Umbilical cord (tissue), 2 donors: ENCODE results near the gene UTS2R. TPM values are rescaled to one million over a fixed set of nuclear protein-coding genes. Genes with fewer than 3 reads are reported as not detected.
"Not testable (repeated sequence)": the region's sequence is repeated elsewhere in the genome, so short reads cannot be mapped to it uniquely, and the experiment has no call there.

Experiments
- DNase-seq: peaks from one replicate; pipeline ENCODE4 v3.0.0-alpha.2; 2015; ENCODE audit warnings: low spot score
- total RNA-seq: library from RNA; depleted of rRNA; stranded (reverse); fragments of >200 nt; gene quantifications from one replicate; pipeline ENCODE4 v1.2.3, GENCODE V29; 2014; ENCODE audit warnings: low replicate concordance; ENCODE audit not compliant: insufficient read depth

Gene UTS2R
- total RNA-seq, 1 donor from 2014 or later, result 0.48 TPM

DNA sequence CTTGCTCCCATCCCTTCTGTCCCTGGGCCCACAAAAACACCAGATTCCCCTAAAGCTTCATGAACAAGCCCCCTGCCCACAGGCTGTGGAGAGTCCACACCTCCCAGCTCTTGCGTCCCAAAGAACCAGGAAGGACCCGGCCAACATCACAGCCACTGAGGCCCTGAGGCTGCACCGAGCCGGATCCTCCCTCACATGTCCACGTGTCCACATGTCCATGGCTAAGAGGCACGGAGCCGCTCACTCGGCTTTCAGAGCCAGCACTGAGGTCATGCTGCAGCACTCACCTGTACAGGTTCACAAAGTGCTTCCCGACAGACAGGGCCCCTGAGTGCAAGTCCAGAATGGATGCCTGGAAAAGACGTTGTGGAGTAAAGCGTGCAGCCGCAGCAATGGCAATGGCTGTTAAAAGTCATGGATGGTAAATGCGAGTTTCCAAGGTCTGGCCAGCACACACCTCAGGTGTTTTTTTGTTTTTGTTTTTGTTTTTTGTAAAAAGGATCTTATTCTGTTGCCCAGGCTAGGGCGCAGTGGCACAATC, 34.6 kb downstream of the UTS2R start:
- no peak for DNase-seq

DNA sequence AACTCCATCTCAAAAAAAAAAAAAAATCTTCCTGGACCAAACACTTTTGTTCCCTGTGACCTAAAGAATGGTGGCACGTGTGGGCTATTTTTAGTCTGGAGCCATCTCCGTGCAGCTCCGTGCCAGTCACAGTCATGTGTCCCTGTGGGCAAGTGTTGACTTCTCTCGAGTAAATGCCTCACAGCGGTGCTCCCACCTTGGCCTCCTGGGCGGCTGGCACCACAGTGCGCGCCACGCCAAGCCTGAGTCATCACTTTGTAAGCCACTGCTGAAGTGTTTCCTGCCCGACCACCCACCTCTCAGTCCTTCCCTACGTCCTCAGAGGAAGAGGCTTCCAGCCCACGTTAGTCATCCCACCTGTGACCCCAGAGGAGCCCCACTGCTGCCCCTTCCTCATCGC, 35.7 kb downstream of the UTS2R start:
- DNase-seq, result no peak

DNA sequence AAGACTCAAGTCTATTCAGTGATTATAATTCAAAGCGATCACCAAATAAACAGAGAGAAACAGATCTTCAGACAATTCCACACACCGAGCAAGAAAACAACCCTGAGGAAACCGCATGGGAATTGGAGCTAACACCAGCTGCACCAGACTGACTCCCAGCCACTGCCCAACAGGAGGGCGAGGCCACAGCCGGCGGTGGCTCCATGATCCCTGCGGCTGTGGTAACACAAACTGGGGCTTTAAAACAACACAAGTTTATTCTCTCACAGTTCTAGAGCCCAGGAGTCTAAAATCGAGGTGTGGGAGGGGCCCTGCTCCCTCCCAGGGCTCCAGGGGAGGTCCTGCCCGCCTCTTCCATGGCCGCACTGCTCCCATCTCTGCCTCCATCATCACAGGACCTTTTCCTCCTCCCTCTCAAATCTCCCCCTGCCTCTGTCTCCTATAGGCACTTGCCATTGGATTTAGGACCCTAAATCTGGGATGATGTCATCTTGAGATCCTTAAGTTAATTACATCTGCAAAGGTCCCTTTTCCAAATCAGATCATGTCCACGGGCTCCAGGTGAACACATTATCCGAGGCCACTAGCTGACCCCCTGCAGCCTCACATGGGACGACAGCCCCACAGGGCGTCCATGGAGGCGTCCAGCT, 36.8 kb downstream of the UTS2R start:
- no peak for DNase-seq

DNA sequence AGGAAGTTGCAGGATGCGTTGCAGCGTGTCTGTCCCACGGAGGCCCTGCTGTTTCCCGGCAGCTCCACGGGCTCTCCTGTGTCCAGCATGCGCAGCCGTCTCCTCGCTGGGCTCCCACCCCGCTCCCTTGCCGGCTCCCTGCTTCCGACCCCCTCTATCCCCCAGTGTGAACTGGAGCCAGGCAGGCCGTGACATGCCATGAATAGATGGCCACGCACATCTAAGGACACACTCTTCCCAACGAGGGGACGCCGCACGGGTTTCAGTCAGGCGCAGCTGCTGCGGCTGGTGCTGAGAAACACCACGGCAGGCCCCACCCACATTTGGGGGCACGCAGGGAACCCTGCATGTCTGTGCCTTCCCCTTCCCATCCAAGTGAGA, 37.4 kb downstream of the UTS2R start:
- no peak for DNase-seq

DNA sequence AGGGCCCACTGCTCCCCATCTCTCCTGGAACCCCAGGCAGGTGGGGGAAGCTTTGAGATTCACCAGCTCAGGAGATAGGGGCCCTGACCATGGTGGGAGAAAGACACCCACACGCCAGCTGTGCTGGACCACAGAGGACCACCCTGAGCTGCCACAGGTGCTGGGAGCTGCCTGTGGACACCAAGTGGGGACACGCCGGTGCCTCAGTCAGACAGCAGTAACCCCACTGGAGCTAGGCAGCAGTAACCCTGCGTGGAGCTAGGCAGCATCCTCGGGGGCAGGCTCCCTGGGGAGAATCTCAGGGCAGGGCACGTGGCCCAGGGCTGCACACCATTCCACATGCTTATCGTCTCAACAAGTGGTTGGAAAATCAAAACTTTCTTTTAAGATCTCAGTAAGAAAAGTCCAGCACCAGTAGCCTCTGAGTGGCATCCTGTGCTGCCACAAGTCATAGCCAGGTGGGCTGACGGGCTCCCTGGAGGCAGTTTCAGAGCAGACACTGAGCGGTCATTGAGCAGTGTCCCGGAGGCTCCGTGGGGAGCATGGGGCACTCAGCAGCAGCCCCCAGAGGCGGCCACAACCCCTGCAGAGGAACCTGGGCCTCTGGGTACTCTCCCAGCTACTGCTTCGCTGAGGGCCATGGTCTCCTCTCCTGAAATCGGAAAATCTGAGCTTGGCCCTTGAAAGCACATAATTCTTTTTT, 38.6 kb downstream of the UTS2R start:
- DNase-seq, result no peak

DNA sequence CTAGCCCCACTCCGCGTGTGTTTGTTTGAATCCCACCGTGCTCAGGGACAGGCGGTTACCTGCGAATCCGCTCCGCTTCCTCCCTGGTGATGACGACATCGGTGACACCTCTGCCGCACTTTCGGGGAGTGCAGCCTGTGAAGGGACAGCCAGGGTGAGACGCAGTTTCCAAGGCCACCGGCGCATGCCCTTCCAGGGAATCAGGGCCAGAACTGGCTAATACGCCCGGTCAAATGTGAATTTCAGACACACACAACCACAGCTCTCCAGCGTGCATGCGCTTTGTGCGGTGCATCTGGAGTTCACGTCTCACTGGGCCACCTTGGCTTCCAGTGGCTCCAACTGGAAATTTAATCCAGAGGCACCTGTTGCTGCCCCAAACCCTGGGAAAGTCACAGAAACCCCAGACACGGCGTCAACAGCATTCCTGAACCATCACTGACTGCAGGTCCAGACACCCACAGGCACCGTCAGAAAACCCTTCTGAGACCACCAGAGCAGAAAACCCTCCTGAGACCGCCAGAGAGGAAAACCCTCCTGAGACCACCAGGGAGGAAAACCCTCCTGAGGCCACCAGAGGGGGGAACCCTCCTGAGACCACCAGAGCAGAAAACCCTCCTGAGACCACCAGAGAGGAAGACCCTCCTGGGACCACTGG, 40.0 kb downstream of the UTS2R start:
- DNase-seq, result no peak

DNA sequence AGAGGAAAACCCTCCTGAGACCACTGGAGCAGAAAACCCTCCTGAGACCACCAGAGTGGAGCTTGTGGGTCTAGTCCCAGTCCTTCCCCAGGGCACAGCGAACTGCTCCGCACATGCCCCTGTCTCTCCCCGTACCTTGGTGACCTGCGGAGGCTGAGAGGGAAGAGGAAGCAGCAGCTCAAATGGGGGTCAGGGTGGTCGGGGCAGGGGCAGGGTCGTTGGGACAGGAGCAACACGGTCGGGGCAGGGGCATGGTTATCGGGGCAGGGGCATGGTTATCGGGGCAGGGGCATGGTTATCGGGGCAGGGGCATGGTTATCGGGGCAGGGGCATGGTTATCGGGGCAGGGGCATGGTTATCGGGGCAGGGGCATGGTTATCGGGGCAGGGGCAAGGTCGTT, 40.5 kb downstream of the UTS2R start:
- DNase-seq, result not testable (repeated sequence)

DNA sequence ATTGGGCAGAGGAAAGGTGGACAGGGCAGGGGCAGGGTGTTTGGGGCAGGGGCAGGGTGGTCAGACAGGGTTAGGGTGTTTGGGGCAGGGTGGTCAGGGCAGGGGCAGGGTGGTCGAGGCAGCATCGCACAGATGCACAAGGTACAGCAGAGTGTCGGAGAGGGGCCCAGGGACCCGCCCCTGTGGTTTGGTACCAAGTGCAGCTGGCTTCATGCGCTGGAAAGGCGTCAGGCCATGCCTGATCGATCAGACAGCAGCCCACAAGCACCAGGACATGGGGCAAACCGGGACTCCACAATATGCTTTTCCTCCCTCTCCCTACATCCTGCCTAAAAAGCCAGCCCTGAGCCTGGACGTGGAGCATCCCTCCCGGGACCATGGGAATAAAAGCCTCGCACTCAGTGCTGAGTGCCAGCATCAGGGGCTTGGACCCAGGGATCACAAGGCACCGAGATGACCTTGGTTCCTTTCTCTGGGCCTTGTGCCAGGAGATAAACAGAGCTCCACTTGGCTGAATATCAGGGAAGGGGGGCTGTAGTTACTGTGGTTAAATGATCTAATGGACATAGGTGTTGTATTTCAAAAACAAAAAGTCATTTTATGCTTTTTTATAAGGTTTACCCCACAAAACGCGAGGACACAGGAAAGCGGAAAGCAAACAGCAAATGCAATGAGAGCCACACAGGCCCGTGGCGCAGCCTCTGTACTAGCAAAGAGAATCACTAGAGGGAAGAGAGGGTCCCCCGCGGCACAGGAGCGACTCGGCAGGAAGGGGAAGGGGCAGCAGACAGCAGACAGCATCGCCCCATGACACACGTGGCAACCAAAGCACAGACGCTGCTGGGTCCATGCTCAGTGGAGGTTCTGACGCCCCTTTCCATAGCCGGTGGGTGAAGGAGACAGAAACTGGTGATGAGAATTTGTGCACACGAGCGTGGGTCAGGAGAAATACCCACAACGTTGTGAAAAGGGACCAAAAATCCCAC, 41.3 kb downstream of the UTS2R start:
- DNase-seq, result no peak

DNA sequence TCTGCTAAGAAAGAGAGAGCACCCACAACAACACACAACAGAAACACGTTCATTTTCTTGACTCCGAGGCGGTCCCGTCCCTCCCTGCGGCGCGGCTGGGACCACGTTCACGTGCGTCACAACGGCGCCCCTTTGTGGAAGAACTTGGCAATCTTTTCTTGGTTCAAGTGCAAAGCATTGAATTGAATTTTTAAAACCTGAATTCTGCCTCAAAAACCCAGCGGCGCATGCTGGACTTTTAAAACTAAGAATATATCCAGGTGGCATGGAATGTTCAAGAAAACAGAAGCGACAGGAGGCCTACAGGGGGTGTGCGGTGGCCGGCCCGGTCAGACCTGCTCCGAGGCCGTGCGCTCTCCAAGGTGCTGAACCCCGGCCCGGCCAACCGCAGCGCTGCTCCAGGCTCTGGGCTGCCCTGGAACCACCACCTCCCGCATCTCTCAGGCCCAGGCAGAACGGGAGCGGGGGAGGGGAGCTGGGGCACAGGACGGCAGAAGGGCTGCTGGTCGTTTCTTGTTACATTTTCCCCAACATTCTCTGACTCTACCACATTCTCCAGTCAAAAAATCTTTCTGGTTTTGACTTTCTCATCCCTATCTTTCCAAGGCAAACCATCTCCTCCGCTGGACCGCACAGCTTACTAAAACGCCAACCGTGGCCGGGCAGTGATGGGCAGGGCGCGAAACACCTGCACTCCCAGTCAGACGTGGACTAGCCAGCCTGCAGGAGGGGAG, 43.1 kb downstream of the UTS2R start:
- peak; percentile 74 for DNase-seq

DNA sequence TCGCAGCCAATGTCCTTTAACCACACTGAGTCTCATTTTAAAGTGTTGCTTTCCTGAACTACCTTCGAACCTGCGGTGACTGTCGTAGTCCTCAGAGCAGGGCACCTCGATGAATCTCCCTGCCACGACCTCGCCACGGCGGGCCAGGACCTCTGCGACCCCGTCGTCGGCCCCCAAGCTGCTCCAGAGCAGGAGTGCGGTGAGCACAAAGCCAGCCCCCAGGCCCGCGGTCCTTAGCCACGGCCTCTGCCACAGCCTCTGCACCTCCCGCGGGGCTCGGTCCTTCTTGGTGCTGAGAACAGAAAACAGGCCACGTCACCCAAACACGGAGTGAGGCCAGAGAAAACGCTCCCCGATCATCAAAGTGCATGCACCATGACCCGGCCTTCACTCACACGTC, 43.8 kb downstream of the UTS2R start:
- DNase-seq, result no peak

DNA sequence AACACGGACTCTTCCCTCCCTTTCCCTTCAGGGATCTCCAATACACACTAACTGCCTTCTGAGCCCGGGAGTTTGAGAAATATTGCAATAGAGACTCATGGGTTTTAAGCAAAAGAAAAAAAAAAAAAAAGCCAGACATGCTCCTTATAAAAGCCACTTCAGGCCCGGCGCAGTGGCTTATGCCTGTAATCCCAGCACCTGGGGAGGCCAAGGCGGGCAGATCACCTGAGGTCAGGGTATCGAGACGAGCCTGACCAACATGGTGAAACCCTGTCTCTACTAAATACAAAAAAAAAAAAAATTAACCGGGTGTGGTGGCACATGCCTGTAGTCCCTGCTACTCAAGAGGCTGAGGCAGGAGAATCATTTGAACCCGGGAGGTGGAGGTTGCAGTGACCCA, 44.2 kb downstream of the UTS2R start:
- no peak for DNase-seq

DNA sequence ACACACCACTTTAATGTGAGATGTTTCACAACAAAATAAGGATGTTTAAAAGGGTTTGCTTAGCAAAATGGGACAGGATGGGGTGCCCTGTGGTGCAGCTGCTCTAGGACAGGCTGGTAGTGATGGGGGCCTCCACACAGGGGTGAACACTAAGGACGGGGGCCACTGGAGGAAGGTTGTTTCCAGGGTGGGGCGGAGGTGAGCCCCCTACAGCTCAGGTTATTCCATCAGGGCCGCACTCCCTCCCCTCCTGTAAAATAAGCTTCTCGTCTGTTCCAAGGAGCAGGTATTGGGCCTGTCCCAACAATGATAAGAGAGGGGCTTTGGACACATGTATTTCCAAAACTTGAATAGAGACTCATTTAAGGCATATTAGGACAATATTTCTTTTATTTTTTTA, 44.7 kb downstream of the UTS2R start:
- no peak for DNase-seq

DNA sequence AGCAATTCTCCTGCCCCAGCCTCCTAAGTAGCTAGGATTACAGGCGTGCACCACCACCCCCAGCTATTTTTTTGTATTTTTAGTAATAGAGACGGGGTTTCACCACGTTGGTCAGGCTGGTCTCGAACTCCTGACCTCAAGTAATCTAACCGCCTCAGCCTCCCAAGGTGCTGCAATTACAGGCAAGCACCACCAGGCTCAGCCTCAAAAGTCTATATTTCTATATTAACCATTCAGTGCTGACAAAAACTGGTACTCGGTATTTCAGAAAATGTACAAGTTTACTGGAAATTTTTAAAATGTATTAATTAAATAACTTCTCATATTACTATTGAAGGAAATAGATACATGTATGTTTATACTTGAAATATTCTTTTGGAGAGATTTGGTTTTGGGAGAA, 45.2 kb downstream of the UTS2R start:
- DNase-seq, result no peak

DNA sequence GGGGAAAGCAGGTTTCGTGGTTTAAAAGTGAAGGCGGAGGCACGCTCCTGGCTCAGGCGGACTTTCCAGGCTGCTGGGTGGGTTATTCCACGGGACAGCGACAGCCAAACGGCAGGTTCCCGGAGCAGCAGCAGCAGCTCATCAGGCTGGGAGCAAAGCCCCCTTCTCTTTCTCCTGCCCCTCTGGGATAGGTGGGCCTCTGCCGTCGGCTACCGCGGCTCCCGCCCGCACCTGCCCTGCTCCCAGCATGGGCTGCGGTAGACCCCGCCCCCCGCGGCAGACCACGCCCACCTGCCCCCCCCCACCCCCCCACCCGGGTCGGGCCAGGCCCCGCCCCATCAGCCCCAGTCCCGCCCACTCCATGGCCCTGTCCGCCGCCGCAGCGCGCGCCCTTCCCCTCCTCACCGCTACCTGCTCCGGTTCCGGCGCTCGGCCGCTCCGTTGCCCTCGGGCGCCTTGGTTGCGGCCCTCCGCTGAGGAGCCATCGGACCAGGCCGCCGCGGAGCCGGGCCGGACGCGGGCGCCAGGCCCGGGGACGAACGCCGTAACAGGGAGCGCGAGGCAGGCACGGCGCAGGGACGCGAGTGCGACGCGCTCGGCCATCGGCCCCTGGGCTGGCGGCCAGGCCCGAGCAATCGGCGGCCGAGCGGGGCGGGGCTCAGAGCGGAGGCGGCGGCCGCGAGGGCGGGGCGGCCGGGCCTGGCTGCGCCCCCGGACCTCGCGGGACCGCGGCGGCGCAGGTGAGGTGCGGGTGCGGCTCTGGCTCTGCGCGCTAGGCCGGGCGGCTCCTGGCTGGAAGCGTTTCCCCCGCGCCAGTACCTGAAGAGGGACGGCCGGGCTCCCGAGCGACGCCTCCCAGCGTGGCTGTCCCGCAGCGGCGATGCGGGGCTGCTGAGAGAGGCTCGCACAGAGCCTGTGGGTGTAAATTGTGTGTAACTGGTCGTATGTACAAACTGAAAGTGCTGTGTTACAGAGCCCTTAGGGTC, 46.7 kb downstream of the UTS2R start, which contains the start of the genes HEXD and OGFOD3:
Gene HEXD, plus strand, starts transcription at position 347 of the 986 bp plus-strand sequence. CDS start 1,453 bp downstream, outside the sequence.
Gene OGFOD3, minus strand, starts transcription at position 586 of the 986 bp plus-strand sequence. Its CDS starts 101 bp downstream, at position 485.
- DNase-seq, result peak; percentile 90

DNA sequence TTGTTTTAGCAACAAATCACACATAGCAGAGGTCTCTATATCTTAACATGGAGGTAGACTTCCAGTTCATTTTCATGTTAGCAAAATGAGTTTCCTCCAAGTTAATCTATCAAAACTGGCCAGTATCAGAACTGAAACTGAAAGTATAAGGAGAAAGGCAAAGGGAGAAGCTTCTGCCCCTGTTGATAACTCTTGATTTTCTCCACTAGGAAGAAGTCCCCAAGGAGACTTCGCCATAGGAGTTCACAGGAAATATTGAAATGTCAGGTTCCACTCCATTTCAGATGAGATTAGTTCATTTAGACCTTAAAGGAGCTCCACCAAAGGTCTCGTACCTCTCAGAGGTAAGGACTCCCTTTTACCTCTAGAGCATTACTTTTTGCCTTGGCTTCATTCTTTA, 48.0 kb downstream of the UTS2R start:
- no peak for DNase-seq

DNA sequence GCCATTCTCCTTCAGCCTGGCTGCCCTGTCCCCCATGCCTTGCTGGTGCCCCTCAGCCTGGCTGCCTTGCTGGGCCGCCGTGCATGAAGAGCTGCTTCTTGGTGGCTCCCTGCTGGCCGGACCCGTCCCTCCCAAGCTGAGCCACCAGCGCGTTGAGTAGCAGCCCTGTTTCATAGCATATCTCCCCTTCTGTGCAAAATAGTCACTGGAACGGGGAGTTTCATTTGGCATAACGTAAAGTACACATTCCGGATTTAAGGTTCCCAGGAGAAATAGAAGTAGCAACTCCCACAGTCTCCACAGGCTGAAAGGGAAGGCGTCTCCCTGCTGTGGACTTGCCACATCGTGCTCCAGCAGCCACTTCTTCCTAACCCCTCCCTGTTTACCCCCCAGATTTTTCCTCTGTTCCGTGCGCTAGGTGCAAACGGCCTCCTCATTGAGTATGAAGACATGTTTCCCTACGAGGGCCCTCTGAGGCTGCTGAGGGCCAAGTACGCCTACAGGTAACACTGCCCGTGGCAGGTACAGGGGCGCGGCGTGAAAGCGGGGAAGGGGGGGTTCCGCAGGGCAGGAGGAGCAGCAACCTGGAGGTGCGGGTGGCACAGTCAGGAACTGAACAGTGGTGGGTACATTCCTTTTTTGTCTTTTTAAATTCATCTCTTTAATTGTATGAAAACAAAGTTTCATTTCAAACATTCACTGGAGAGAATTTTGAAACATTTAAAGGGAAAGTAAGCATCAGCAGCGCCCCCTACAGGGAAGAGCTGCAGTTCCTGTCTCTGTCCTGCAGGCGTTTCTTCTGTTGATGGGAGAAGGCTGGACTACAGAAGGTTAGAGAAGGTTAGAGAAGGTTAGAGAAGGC, 52.7 kb downstream of the UTS2R start:
- DNase-seq, result no peak

DNA sequence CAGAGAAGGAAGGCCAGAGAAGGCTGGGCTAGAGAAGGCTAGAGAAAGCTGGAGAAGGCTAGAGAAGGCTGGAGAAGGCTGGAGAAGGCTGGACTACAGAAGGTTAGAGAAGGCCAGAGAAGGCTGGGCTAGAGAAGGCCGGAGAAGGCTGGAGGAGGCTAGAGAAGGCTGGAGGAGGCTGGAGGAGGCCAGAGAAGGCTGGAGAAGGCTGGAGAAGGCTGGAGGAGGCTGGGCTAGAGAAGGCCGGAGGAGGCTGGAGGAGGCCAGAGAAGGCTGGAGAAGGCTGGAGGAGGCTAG, 53.2 kb downstream of the UTS2R start:
- DNase-seq, result no peak
